HepG2 (cell line): ENCODE measurements around the gene ST6GALNAC2. TPM values are rescaled to one million over a fixed set of nuclear protein-coding genes. Genes with fewer than 3 reads are reported as not detected.

Source experiments
- HMG20B ChIP-seq: conservative IDR thresholded peaks from 2 replicates; pipeline ENCODE4 v1.6.1; 2016; ENCODE audit warnings: missing genetic modification reagents, missing compliant biosample characterization
- ISL2 ChIP-seq: sonication (generic); formaldehyde crosslinking; IDR thresholded peaks from 2 replicates; pipeline ENCODE4 v1.5.0; 2020; ENCODE audit warnings: missing genetic modification reagents
- KDM6A ChIP-seq: IDR thresholded peaks from 2 replicates; pipeline ENCODE4 v1.6.1; 2016; ENCODE audit warnings: low read depth
- NCOA1 ChIP-seq: sonication (generic); formaldehyde crosslinking; IDR thresholded peaks from 2 replicates; pipeline ENCODE4 v1.9.0; 2021; ENCODE audit warnings: missing genetic modification reagents
- PAX8 ChIP-seq: sonication (generic); formaldehyde crosslinking; IDR thresholded peaks from 2 replicates; pipeline ENCODE4 v1.8.0; 2022; ENCODE audit warnings: mild to moderate bottlenecking, missing genetic modification reagents, borderline replicate concordance
- PHF21A ChIP-seq: sonication (generic); formaldehyde crosslinking; IDR thresholded peaks from 2 replicates; pipeline ENCODE4 v1.5.0; 2020; ENCODE audit warnings: mild to moderate bottlenecking, missing genetic modification reagents
- RBM39 ChIP-seq: fragments of 200-400 bp; formaldehyde crosslinking; IDR thresholded peaks from one replicate; pipeline ENCODE4 v1.6.1; 2018; ENCODE audit warnings: antibody characterized with exemption, mild to moderate bottlenecking, low read depth, low read length; ENCODE audit not compliant: poor library complexity, severe bottlenecking
- REL ChIP-seq: sonication (generic); formaldehyde crosslinking; conservative IDR thresholded peaks from 2 replicates; pipeline ENCODE4 v1.8.0; 2022; ENCODE audit warnings: mild to moderate bottlenecking, missing genetic modification reagents, moderate library complexity
- SALL2 ChIP-seq: sonication (generic); formaldehyde crosslinking; IDR thresholded peaks from 2 replicates; pipeline ENCODE4 v1.8.1; 2023; ENCODE audit warnings: mild to moderate bottlenecking, missing genetic modification reagents, inconsistent platforms
- SP4 ChIP-seq: sonication (generic); formaldehyde crosslinking; IDR thresholded peaks from 2 replicates; pipeline ENCODE4 v1.8.1; 2023; ENCODE audit warnings: mild to moderate bottlenecking, missing genetic modification reagents
- SRSF9 ChIP-seq: fragments of 200-400 bp; formaldehyde crosslinking; IDR thresholded peaks from 2 replicates; pipeline ENCODE4 v1.6.1; 2018; ENCODE audit warnings: borderline replicate concordance, mild to moderate bottlenecking, low read depth, low read length; ENCODE audit not compliant: insufficient read depth, poor library complexity, severe bottlenecking
- ZMYM3 ChIP-seq: sonication (generic); formaldehyde crosslinking; IDR thresholded peaks from 2 replicates; pipeline ENCODE4 v1.5.1; 2020; ENCODE audit warnings: mild to moderate bottlenecking, missing genetic modification reagents
- polyA plus RNA-seq, 8 experiments: library from polyadenylated mRNA; depleted of rRNA in 3 of 8; stranded (reverse) in 7 of 8; unstranded in 1 of 8; fragments of >200 nt; fragmentation: Illumina TruSeq in 4 of 8; extraction: Trizol in 4 of 8; gene quantifications; 2 replicates each; pipeline versions ENCODE4 v1.2.1 to v1.2.3, GENCODE V29; 2011 to 2016; ENCODE audit warnings: low read depth in 4 of 8, missing spikeins in 1 of 8, mixed read lengths in 1 of 8; ENCODE audit not compliant: insufficient read depth in 1 of 8
- total RNA-seq, 5 experiments: library from RNA; depleted of rRNA; stranded (reverse); fragments of >200 nt; fragmentation: Illumina TruSeq; extraction: Trizol; gene quantifications; 2 replicates each; pipeline ENCODE4 v1.2.3, GENCODE V29; 2016; ENCODE audit warnings: low read depth in 1 of 5
- TF ChIP-seq, protein P1 (sequence below): sonication (generic); formaldehyde crosslinking; IDR thresholded peaks from 2 replicates; pipeline ENCODE4 v1.5.1; 2020; ENCODE audit warnings: mild to moderate bottlenecking, missing genetic modification reagents, borderline replicate concordance
- TF ChIP-seq, protein P2 (sequence below): fragments of 450-650 bp; IDR thresholded peaks from 2 replicates; pipeline ENCODE4 v1.6.1; 2017
- TF ChIP-seq, protein P3 (sequence below), 2 experiments: sonication (generic) in 1 of 2; formaldehyde crosslinking in 1 of 2; IDR thresholded peaks; 2 replicates each; pipeline versions ENCODE4 v1.4.0 to v1.6.1; 2016 to 2020; ENCODE audit warnings: borderline replicate concordance in 1 of 2, low read depth in 1 of 2, mild to moderate bottlenecking in 1 of 2, missing genetic modification reagents in 1 of 2
- TF ChIP-seq, protein P4 (sequence below), 2 experiments: sonication (generic) in 1 of 2; formaldehyde crosslinking in 1 of 2; IDR thresholded peaks; 2 replicates each; pipeline versions ENCODE4 v1.5.1 to v1.6.1; 2011 to 2020; ENCODE audit warnings: borderline replicate concordance in 1 of 2, low read depth in 1 of 2, low read length in 1 of 2, mild to moderate bottlenecking in 1 of 2, missing genetic modification reagents in 1 of 2, moderate library complexity in 1 of 2

Gene ST6GALNAC2
- total and polyA plus RNA-seq, 2 of the 13 experiments (the other 11 are each of a cell fraction or from before 2014, with no cell fraction given) = 0.12 to 0.49 TPM

DNA sequence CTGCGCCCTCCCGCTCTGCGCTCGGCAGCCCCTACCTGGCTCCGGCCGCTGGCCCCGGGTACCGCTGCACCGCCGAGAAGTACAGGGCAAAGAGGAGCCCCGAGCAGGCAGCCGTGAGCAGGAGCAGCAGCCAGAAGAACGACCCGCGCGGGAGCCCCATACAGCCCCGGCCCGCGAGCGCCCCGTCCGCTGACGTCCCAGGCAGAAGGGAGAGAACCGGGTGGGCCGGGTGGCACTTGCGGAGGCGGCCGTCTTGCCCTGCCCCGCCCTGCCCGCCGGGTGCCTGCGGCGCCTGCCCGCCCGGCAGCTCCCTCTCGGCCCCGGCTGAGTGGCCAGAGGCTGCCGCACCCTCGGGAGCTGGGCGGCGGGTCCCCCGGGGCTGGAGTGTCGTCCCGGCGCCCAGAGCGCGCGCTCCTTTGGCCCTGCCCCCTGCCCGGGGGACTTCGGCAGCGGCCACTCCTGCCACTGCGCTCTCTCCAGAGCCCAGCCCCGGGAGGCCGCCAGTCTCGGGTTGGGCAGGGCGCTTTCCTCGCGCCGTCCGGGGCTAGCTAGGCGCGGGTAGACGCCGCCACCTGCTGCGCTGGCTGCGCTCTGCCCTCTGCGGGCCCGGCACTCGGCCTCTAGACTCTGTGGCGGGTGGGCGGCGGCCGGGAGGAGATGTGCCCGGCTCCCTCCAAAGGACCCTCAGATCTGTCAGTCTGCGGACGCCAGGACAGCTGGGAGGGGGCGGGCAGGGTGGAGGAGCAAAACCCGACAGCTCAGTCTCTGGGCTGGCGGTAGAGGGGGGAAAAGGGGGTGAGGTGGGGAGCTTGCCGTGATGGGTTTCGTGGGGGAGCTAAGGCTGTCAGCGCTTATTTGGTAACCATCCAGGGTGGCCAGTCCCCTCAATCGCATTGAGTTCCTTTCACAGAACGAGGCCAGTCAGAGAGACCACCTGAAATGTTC lies at the start of gene ST6GALNAC2 (continued):
- TF ChIP-seq, protein P1, sequence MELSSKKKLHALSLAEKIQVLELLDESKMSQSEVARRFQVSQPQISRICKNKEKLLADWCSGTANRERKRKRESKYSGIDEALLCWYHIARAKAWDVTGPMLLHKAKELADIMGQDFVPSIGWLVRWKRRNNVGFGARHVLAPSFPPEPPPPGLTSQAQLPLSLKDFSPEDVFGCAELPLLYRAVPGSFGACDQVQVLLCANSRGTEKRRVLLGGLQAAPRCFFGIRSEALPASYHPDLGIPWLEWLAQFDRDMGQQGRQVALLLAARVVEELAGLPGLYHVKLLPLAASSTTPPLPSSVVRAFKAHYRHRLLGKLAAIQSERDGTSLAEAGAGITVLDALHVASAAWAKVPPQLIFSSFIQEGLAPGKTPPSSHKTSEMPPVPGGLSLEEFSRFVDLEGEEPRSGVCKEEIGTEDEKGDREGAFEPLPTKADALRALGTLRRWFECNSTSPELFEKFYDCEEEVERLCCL (CRISPR knock-in tag) = no peak
- TF ChIP-seq PHF21A (CRISPR knock-in tag) = no peak
- TF ChIP-seq NCOA1 (CRISPR knock-in tag) = 0 out of 2 replicates have a peak, but pooled peaks have one; percentile 37
- TF ChIP-seq, protein P2, sequence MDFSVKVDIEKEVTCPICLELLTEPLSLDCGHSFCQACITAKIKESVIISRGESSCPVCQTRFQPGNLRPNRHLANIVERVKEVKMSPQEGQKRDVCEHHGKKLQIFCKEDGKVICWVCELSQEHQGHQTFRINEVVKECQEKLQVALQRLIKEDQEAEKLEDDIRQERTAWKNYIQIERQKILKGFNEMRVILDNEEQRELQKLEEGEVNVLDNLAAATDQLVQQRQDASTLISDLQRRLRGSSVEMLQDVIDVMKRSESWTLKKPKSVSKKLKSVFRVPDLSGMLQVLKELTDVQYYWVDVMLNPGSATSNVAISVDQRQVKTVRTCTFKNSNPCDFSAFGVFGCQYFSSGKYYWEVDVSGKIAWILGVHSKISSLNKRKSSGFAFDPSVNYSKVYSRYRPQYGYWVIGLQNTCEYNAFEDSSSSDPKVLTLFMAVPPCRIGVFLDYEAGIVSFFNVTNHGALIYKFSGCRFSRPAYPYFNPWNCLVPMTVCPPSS = no peak
- peak; percentile 24; the same call in 1 of the 2 replicates for TF ChIP-seq ZMYM3
- TF ChIP-seq REL (CRISPR knock-in tag) = no peak
- TF ChIP-seq KDM6A (CRISPR knock-in tag) = no peak
- no peak for TF ChIP-seq SRSF9
- TF ChIP-seq, protein P3, sequence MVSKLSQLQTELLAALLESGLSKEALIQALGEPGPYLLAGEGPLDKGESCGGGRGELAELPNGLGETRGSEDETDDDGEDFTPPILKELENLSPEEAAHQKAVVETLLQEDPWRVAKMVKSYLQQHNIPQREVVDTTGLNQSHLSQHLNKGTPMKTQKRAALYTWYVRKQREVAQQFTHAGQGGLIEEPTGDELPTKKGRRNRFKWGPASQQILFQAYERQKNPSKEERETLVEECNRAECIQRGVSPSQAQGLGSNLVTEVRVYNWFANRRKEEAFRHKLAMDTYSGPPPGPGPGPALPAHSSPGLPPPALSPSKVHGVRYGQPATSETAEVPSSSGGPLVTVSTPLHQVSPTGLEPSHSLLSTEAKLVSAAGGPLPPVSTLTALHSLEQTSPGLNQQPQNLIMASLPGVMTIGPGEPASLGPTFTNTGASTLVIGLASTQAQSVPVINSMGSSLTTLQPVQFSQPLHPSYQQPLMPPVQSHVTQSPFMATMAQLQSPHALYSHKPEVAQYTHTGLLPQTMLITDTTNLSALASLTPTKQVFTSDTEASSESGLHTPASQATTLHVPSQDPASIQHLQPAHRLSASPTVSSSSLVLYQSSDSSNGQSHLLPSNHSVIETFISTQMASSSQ (IDR thresholded peaks at IDR 0.05; ENCODE audit: low read depth) = no peak
- TF ChIP-seq, protein P3 (CRISPR knock-in tag; IDR thresholded peaks at IDR 0.05; ENCODE audit: borderline replicate concordance) = no peak; the same call in 1 of the 2 replicates
- TF ChIP-seq ISL2 = 0 out of 2 replicates have a peak, but pooled peaks have one; percentile 33
- TF ChIP-seq SP4 (CRISPR knock-in tag) = no peak
- TF ChIP-seq PAX8 = no peak
- no peak for TF ChIP-seq RBM39
- TF ChIP-seq HMG20B (CRISPR knock-in tag) = no peak
- peak; percentile 76 for TF ChIP-seq SALL2 (CRISPR knock-in tag)
- TF ChIP-seq, protein P4, sequence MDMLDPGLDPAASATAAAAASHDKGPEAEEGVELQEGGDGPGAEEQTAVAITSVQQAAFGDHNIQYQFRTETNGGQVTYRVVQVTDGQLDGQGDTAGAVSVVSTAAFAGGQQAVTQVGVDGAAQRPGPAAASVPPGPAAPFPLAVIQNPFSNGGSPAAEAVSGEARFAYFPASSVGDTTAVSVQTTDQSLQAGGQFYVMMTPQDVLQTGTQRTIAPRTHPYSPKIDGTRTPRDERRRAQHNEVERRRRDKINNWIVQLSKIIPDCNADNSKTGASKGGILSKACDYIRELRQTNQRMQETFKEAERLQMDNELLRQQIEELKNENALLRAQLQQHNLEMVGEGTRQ (IDR thresholded peaks at IDR 0.05; ENCODE audit: low read depth, low read length) = no peak
- TF ChIP-seq, protein P4 (CRISPR knock-in tag; IDR thresholded peaks at IDR 0.05; ENCODE audit: borderline replicate concordance) = no peak
